ENCODE results near the gene HECW1. TPM values are rescaled to one million over a fixed set of nuclear protein-coding genes. Genes with fewer than 3 reads are reported as not detected.

Gene HECW1
- total and polyA plus RNA-seq, 2 of the 8 experiments (the other 6 are each of a cell fraction or from before 2014, with no cell fraction given): 2.9 to 12.7 TPM

- TF ChIP-seq SIN3A (conservative IDR thresholded peaks at IDR 0.05 in 1 of 2, IDR thresholded peaks at IDR 0.05 in 1 of 2; ENCODE audit: low read depth in 1 of 2, low read length in 2 of 2) (peak in 1 of 2 experiments; percentile 55; a peak in 1 of 4 replicates), POU5F1 (IDR thresholded peaks at IDR 0.05; ENCODE audit: low read depth, low read length) (0 out of 2 replicates have a peak, but pooled peaks have one; percentile 12), TEAD4 (IDR thresholded peaks at IDR 0.05; ENCODE audit: low read depth, low read length) (peak; percentile 54; the same call in 1 of the 2 replicates), RAD21 (IDR thresholded peaks at IDR 0.05 in 1 of 2, conservative IDR thresholded peaks at IDR 0.05 in 1 of 2; ENCODE audit: low read depth in 2 of 2, low read length in 2 of 2) (peak; percentile 78 to 85), ZNF274 (IDR thresholded peaks at IDR 0.05; ENCODE audit: borderline replicate concordance, extremely low read depth, low read length) (no peak), GTF2F1 (IDR thresholded peaks at IDR 0.05; ENCODE audit: borderline replicate concordance, low read depth, low read length) (no peak), POLR2A (IDR thresholded peaks at IDR 0.05; ENCODE audit: control extremely low read depth in 1 of 2, low read depth in 2 of 2, low read length in 2 of 2) (peak in 1 of 2 experiments; percentile 49; a peak in 1 of 3 replicates), TAF1 (IDR thresholded peaks at IDR 0.05; ENCODE audit: low read depth, low read length) (peak; percentile 57), MAX (IDR thresholded peaks at IDR 0.05) (peak; percentile 64; the same call in 1 of the 2 replicates), NRF1 (IDR thresholded peaks at IDR 0.05; ENCODE audit: low read depth, low read length) (no peak), TBP (IDR thresholded peaks at IDR 0.05; ENCODE audit: low read depth, low read length) (0 out of 2 replicates have a peak, but pooled peaks have one; percentile 35)
These were observed 4.0 kb upstream of the HECW1 start (continued) for GRCh38 chr7:43108255-43109011.

Data from H1 (cell line).